Small intestine (tissue), 7 donors: ENCODE results near the gene RBM19. TPM values are rescaled to one million over a fixed set of nuclear protein-coding genes. Genes with fewer than 3 reads are reported as not detected.

Experiments
- DNase-seq, 2 donors: peaks; one replicate each; pipeline versions ENCODE4 v3.0.0 to v3.0.0-alpha.2; 2013
- FAIRE-seq: peaks from 2 replicates; lab custom pipeline; 2012; peaks lifted over from hg19 to GRCh38; lab: Jason Lieb, UNC
- H3K27ac ChIP-seq, 3 donors: one replicate each; pipeline ENCODE4 v1.5.1; 2013; ENCODE audit warnings: low read length in 2 of 3, mild to moderate bottlenecking in 2 of 3, control low read depth in 1 of 3, inconsistent platforms in 1 of 3, low read depth in 1 of 3, moderate library complexity in 1 of 3
- H3K27me3 ChIP-seq, 3 donors: one replicate each; pipeline ENCODE4 v1.6.1; 2013; ENCODE audit warnings: low read length in 3 of 3, inconsistent platforms in 1 of 3; ENCODE audit not compliant: control insufficient read depth in 3 of 3, insufficient read depth in 3 of 3
- H3K36me3 ChIP-seq, 3 donors: one replicate each; pipeline ENCODE4 v1.6.1; 2013; ENCODE audit warnings: low read length in 3 of 3, inconsistent platforms in 1 of 3, low read depth in 1 of 3, mild to moderate bottlenecking in 1 of 3, moderate library complexity in 1 of 3; ENCODE audit not compliant: control insufficient read depth in 3 of 3, insufficient read depth in 2 of 3
- H3K4me1 ChIP-seq, 3 donors: one replicate each; pipeline ENCODE4 v1.6.1; 2013; ENCODE audit warnings: low read length in 2 of 3, inconsistent platforms in 1 of 3, low read depth in 1 of 3, mild to moderate bottlenecking in 1 of 3, moderate library complexity in 1 of 3; ENCODE audit not compliant: control insufficient read depth in 3 of 3, insufficient read depth in 2 of 3
- H3K4me3 ChIP-seq, 3 donors: one replicate each; pipeline ENCODE4 v1.5.1; 2013; ENCODE audit warnings: low read length in 3 of 3, control low read depth in 1 of 3, inconsistent platforms in 1 of 3, low read depth in 1 of 3, mild to moderate bottlenecking in 1 of 3, moderate library complexity in 1 of 3
- H3K9me3 ChIP-seq, 2 donors: one replicate each; pipeline ENCODE4 v1.6.1; 2013; ENCODE audit warnings: low read depth in 1 of 2, low read length in 1 of 2; ENCODE audit not compliant: control insufficient read depth in 2 of 2, insufficient read depth in 1 of 2
- WGBS, 3 donors: extraction: QIAGEN DNeasy Blood & Tissue Kit; methylation state at CpG; one replicate each; pipeline ENCODE4 v1.1.7; 2013; 5-methylcytosine and 5-hydroxymethylcytosine counted together
- polyA plus RNA-seq, 4 donors: library from polyadenylated mRNA; stranded (reverse) in 3 of 4; unstranded in 1 of 4; fragments of 200-250 nt in 3 of 4; fragments of 120-200 nt in 1 of 4; gene quantifications; one replicate each; pipeline versions ENCODE4 v1.2.1 to v1.2.3, GENCODE V29; 2013
- donor health status: healthy with polysubstance abuse.
- donor health status: control.
- donor health status: control.
- donor health status: Bipolar disorder and iron deficiency.
- donor health status: healthy.

RBM19 gene
- polyA plus RNA-seq, 4 donors: 10.0 to 23.5 (median 14.6) TPM

DNA sequence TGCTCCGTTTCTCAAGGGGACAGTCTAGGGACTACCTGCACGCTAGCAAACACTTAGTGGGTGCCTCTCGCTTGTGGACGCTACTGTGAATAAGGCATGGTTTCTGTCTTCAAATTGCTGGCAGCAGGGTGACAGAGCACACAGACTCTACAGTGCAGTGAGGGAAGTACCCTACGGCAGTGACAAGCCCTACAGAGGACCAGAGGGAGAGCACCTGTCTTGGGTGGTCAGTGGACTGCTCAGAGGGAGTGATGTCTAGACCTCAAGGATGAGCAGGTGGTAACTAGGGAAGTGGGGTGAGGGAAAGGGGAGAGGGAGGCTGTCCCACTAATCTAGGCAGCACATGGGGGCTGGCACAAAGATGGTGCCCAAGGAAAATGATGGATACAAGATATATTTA lies 160.5 kb downstream of the RBM19 start:
- H3K36me3 ChIP-seq: no peaks in the 10 kb centered on the region
- WGBS, 3 donors: 85 to 95% (median 92%) methylated on average over 5 of the region's 5 CpGs
- H3K9me3 ChIP-seq: peaks cover 0 to 4% of the 10 kb centered on the region in 2 donors
- no peaks in the 10 kb centered on the region for H3K4me1 ChIP-seq
- no peak overlapping the region for H3K4me3 ChIP-seq
- no peak overlapping the region for H3K27ac ChIP-seq
- H3K27me3 ChIP-seq: no peaks in the 10 kb centered on the region
- FAIRE-seq (no peak), DNase-seq (no peak)

DNA sequence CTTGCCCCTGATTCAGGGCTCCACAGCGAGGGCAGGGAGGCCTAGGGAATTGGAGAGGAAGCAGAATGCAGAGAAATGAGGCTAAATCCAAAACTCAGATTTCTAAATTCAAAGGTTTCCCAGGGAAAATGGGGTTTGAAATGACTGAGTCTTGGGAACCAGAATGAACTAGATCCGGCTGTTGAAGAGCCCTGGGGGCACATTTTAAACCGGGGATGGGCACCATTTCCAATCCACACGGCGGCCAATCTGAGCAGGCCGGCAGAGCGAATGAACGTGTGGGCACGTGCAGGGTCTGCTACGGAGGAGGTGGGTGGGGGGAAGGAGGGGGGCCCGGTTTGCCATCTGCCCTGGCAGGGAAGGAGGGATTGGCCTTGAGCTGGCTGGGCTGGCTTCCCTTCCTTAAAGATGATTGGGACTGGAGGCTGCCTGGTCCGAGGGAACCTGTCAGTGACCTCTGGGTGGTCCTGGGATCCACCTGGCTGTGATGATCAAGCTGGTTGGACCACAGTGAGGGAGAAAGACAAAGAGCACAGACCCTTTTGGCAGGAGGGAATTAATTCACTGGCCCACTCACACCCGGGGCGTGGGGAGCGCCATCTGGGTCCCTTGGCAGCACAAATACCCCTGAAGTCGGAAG lies 161.0 kb downstream of the RBM19 start:
- Histone ChIP-seq H3K27ac (no peak overlapping the region), H3K27me3 (no peaks in the 10 kb centered on the region), H3K9me3 (peaks cover 0 to 4% of the 10 kb centered on the region in 2 donors), H3K36me3 (no peaks in the 10 kb centered on the region), H3K4me1 (no peaks in the 10 kb centered on the region), H3K4me3 (no peak overlapping the region)
- FAIRE-seq: no peak
- WGBS, 3 donors: 83 to 88% (median 84%) methylated on average over 15 to 16 of the region's 16 CpGs
- DNase-seq: no peak

DNA sequence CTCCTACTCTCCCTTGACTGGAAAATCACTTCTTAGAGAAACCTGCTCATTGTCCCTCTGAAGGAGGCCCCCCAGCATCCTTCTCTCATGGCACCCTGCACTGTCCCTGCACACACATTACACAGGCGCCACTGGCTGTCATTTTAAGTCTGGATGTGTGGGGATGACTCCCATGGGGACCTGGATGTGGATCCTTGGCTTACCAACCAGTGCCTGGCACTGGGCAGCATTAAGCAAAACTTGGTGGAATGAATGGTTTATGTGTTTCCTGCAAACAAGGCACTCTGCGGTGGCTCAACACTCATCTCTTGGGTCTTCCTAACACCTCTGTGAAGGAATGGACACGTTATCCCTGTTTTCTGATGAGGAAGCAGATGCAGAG lies 162.4 kb downstream of the RBM19 start:
- Histone ChIP-seq H3K27ac (no peak overlapping the region), H3K9me3 (peaks cover 0 to 4% of the 10 kb centered on the region in 2 donors), H3K4me1 (no peaks in the 10 kb centered on the region), H3K27me3 (no peaks in the 10 kb centered on the region), H3K4me3 (no peak overlapping the region), H3K36me3 (no peaks in the 10 kb centered on the region)
- 81 to 90% (median 88%) methylated on average over 3 of the region's 3 CpGs for WGBS, 3 donors
- no peak for FAIRE-seq
- no peak for DNase-seq

GRCh38 chr12:113802966-113803758 lies 163.0 kb downstream of the RBM19 start:
- Histone ChIP-seq H3K4me3 (no peak overlapping the region), H3K9me3 (peaks cover 0 to 4% of the 10 kb centered on the region in 2 donors), H3K36me3 (no peaks in the 10 kb centered on the region), H3K4me1 (no peaks in the 10 kb centered on the region), H3K27ac (no peak overlapping the region), H3K27me3 (no peaks in the 10 kb centered on the region)
- DNase-seq (no peak), FAIRE-seq (no peak)
- 81 to 85% (median 81%) methylated on average over 18 to 22 of the region's 22 CpGs for WGBS, 3 donors

DNA sequence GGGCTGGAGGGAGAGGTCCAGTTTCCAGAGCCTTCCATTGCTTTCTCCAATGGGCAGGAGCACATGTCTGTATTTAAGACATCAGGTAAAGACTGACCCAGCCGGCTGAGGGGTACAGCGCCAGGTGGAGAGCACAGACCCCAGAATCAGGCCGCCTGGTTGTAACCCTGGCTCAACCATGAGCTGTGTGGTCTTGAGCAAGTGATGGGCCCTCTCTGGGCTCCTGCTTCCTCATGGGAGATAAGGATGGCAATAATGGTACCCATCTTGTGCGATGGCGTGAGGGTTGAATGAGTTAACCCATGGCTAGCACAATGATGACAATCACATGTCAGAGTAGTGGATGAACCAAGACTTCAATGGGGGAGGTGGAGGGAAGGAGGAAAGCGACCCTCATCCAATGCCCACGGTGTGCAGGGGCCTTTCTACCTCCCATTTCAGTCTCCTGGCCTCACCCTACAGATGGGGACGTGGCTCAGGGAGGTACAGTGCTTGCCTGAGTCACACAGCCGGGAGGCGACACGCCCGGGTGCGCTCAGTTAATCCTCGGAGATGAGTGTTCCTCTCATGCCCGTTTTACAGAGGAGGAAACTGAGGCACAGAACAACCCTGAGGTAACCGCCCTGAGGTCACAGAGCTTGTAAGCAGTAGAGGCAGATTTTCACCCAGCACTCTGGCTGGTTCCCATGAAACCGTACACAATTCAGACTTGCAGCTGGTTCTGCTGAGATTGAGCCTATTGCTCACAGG lies 163.9 kb downstream of the RBM19 start:
- no peaks in the 10 kb centered on the region for H3K27me3 ChIP-seq
- no peak for FAIRE-seq
- peaks cover 0 to 4% of the 10 kb centered on the region in 2 donors for H3K9me3 ChIP-seq
- DNase-seq: no peak
- 81 to 87% (median 82%) methylated on average over 17 of the region's 17 CpGs for WGBS, 3 donors
- H3K27ac ChIP-seq: no peak overlapping the region
- no peaks in the 10 kb centered on the region for H3K4me1 ChIP-seq
- no peaks in the 10 kb centered on the region for H3K36me3 ChIP-seq
- H3K4me3 ChIP-seq: no peak overlapping the region

GRCh38 chr12:113800201-113800600 lies 165.9 kb downstream of the RBM19 start:
- 92 to 95% (median 95%) methylated on average over 12 of the region's 12 CpGs for WGBS, 3 donors
- FAIRE-seq (no peak), DNase-seq (no peak)
- H3K4me1 ChIP-seq: no peaks in the 10 kb centered on the region
- no peaks in the 10 kb centered on the region for H3K9me3 ChIP-seq
- no peaks in the 10 kb centered on the region for H3K36me3 ChIP-seq
- no peak overlapping the region for H3K4me3 ChIP-seq
- no peaks in the 10 kb centered on the region for H3K27me3 ChIP-seq
- H3K27ac ChIP-seq: no peak overlapping the region

DNA sequence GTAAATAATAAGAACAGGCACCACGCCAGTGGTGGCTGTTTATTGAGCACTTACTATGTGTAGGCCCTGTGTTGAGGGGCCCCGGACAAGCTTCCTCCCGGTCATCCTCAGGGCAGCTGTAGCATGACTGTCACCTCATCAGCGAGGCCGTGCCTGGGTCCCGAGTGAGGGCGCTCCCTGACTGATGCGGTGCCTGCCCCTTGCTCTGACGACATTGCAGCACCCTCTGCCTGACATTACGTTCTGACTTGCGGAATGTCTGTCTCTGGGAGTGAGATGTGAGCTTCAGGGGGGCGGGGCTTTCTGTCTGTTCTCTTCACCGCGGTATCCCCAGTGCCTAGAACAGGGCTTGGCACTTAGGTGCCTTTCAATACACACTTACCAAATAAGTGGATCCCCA lies 167.6 kb downstream of the RBM19 start:
- no peaks in the 10 kb centered on the region for H3K9me3 ChIP-seq
- H3K27me3 ChIP-seq: no peaks in the 10 kb centered on the region
- 85 to 87% (median 86%) methylated on average over 14 of the region's 14 CpGs for WGBS, 3 donors
- H3K36me3 ChIP-seq: no peaks in the 10 kb centered on the region
- DNase-seq: no peak
- H3K27ac ChIP-seq: no peak overlapping the region
- H3K4me1 ChIP-seq: no peaks in the 10 kb centered on the region
- H3K4me3 ChIP-seq: no peak overlapping the region
- FAIRE-seq: no peak

DNA sequence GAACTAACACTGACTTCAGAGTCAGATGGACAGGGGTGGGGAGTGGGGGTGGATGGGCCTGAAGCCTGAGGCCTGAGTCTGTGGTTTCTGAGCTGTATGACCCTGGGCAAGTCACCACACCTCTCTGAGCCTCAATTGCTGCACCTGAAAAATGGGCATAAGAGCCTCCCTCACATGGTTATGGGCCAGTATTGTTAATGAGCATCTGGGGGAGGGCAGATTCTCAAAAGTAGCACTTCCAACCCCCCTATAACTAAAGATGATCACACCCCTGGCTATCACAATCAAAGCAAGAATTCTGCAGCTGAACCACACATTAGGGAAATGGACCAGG lies 168.6 kb downstream of the RBM19 start:
- FAIRE-seq: no peak
- H3K36me3 ChIP-seq: no peaks in the 10 kb centered on the region
- H3K4me1 ChIP-seq: no peaks in the 10 kb centered on the region
- no peak overlapping the region for H3K27ac ChIP-seq
- H3K27me3 ChIP-seq: no peaks in the 10 kb centered on the region
- no peak overlapping the region for H3K4me3 ChIP-seq
- DNase-seq: no peak
- H3K9me3 ChIP-seq: no peaks in the 10 kb centered on the region
